ENCODE measurements around the gene ZNF217. TPM values are rescaled to one million over a fixed set of nuclear protein-coding genes. Genes with fewer than 3 reads are reported as not detected.
"Not testable (repeated sequence)": the region's sequence is repeated elsewhere in the genome, so short reads cannot be mapped to it uniquely, and the experiment has no call there.

Gene ZNF217
- total RNA-seq, 1 donor from 2014 or later: 5.4 TPM

DNA sequence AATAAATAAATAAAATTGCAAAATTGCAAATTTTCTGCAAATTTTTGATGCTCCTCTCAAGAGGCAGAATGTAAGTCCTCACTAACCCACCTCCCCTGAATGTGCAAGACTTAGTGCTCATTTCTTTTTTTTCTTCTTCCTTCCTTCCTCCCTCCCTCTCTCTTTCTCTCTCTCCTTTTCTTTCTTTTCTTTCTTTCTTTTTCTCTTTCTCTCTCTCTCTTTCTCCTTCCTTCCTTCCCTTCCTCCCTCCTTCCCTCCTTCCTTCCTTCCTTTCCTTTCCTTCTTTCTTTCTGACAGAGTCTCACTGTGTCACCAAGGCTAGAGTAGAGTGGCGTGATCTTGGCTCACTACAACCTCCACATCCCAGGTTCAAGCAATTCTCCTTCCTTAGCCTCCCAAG is 60.1 kb downstream of the ZNF217 start:
- intact Hi-C loops (cut with micrococcal nuclease): no loop called here
- no peaks in the 10 kb centered on the region for H3K4me1 ChIP-seq
- DNase-seq: no peak
- H3K36me3 ChIP-seq: no peaks in the 10 kb centered on the region
- H3K4me3 ChIP-seq: no peak overlapping the region
- H3K27me3 ChIP-seq (ENCODE audit: low read depth): no peaks in the 10 kb centered on the region
- TF ChIP-seq CTCF (IDR thresholded peaks at IDR 0.05; ENCODE audit: borderline replicate concordance): no peak
- no peaks in the 10 kb centered on the region for H3K9me3 ChIP-seq (replicated peaks)
- H3K27ac ChIP-seq (replicated peaks): no peak overlapping the region

GRCh38 chr20:53532654-53533312 is 60.9 kb downstream of the ZNF217 start:
- H3K27me3 ChIP-seq (ENCODE audit: low read depth); DNase-seq; H3K4me1 ChIP-seq; H3K4me3 ChIP-seq; H3K36me3 ChIP-seq; H3K9me3 ChIP-seq (replicated peaks); H3K27ac ChIP-seq (replicated peaks); intact Hi-C loops (cut with micrococcal nuclease): not testable (repeated sequence)

- intact Hi-C loops (cut with micrococcal nuclease): no loop called here
- TF ChIP-seq CTCF (IDR thresholded peaks at IDR 0.05; ENCODE audit: borderline replicate concordance): no peak
- Histone ChIP-seq H3K36me3 (no peaks in the 10 kb centered on the region), H3K9me3 (replicated peaks) (no peaks in the 10 kb centered on the region), H3K27me3 (ENCODE audit: low read depth) (peaks cover 7% of the 10 kb centered on the region), H3K4me1 (no peaks in the 10 kb centered on the region), H3K4me3 (no peak overlapping the region), H3K27ac (replicated peaks) (no peak overlapping the region)
- no peak for DNase-seq
Measured at GRCh38 chr20:53530440-53530839, 63.2 kb downstream of the ZNF217 start.

DNA sequence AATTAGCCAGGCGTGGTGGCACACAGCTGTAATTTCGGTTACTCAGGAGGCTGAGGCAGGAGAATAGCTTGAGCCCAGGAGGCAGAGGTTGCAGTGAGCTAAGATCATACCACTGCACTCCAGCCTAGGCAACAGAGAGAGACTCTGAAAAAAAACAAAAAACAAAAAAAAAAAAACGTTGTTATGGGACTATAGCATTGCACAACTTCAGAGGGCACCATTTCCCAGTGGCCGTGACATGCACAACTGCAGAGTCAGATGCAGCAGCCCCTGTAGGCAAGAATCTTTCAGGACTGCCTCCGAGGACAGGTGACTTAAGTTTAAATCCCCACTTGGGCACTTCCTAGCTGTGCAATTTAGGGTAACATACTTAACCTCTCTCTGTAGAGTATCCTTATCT is 64.0 kb downstream of the ZNF217 start:
- intact Hi-C loops (cut with micrococcal nuclease): no loop called here
- Histone ChIP-seq H3K27me3 (ENCODE audit: low read depth) (peaks cover 10% of the 10 kb centered on the region), H3K9me3 (replicated peaks) (no peaks in the 10 kb centered on the region), H3K4me3 (no peak overlapping the region), H3K36me3 (no peaks in the 10 kb centered on the region), H3K27ac (replicated peaks) (no peak overlapping the region), H3K4me1 (no peaks in the 10 kb centered on the region)
- no peak for TF ChIP-seq CTCF (IDR thresholded peaks at IDR 0.05; ENCODE audit: borderline replicate concordance)
- no peak for DNase-seq

GRCh38 chr20:53527196-53527595 is 66.4 kb downstream of the ZNF217 start:
- no peak for DNase-seq
- intact Hi-C loops (cut with micrococcal nuclease): no loop called here
- H3K27me3 ChIP-seq (ENCODE audit: low read depth): peaks cover 11% of the 10 kb centered on the region
- H3K4me3 ChIP-seq: no peak overlapping the region
- H3K27ac ChIP-seq (replicated peaks): no peak overlapping the region
- no peaks in the 10 kb centered on the region for H3K36me3 ChIP-seq
- no peaks in the 10 kb centered on the region for H3K9me3 ChIP-seq (replicated peaks)
- no peaks in the 10 kb centered on the region for H3K4me1 ChIP-seq
- no peak for TF ChIP-seq CTCF (IDR thresholded peaks at IDR 0.05; ENCODE audit: borderline replicate concordance)

- Histone ChIP-seq H3K27ac (replicated peaks) (no peak overlapping the region), H3K36me3 (no peaks in the 10 kb centered on the region), H3K27me3 (ENCODE audit: low read depth) (peaks cover 11% of the 10 kb centered on the region), H3K9me3 (replicated peaks) (no peaks in the 10 kb centered on the region), H3K4me3 (no peak overlapping the region), H3K4me1 (no peaks in the 10 kb centered on the region)
- TF ChIP-seq CTCF (IDR thresholded peaks at IDR 0.05; ENCODE audit: borderline replicate concordance): no peak
- DNase-seq: no peak
- intact Hi-C loops (cut with micrococcal nuclease): no loop called here
Measured at GRCh38 chr20:53524589-53525312, 68.9 kb downstream of the ZNF217 start.

- H3K4me3 ChIP-seq; H3K36me3 ChIP-seq; DNase-seq; H3K4me1 ChIP-seq; H3K27ac ChIP-seq (replicated peaks); intact Hi-C loops (cut with micrococcal nuclease); H3K9me3 ChIP-seq (replicated peaks): not testable (repeated sequence)
- peaks cover 11% of the 10 kb centered on the region for H3K27me3 ChIP-seq (ENCODE audit: low read depth)
Measured at GRCh38 chr20:53523615-53524014, 70.0 kb downstream of the ZNF217 start.

Measured in left ventricle myocardium inferior (tissue), 1 donor.